ENCODE measurements around the gene DST.

DST gene

GRCh38 chr6:56552187-56553130 lies 90.2 kb downstream of the DST start:
- DNase-seq (ENCODE audit: low spot score in 2 of 2) = no peak
- no peak for ATAC-seq (ENCODE audit: low read depth)
- H3K36me3 Mint-ChIP-seq = no peaks in the 10 kb centered on the region
- H3K4me3 Mint-ChIP-seq = no peak overlapping the region
- H3K27ac Mint-ChIP-seq = no peak overlapping the region
- no peaks in the 10 kb centered on the region for H3K27me3 Mint-ChIP-seq
- no peaks in the 10 kb centered on the region for H3K9me3 Mint-ChIP-seq
- no peaks in the 10 kb centered on the region for H3K4me1 Mint-ChIP-seq

- Mint-ChIP-seq H3K4me3 (no peak overlapping the region), H3K4me1 (no peaks in the 10 kb centered on the region), H3K27me3 (no peaks in the 10 kb centered on the region), H3K36me3 (no peaks in the 10 kb centered on the region), H3K27ac (no peak overlapping the region), H3K9me3 (no peaks in the 10 kb centered on the region)
- DNase-seq (ENCODE audit: low spot score in 2 of 2) = no peak
- ATAC-seq (ENCODE audit: low read depth) = no peak
Measured at GRCh38 chr6:56551409-56552120, 91.1 kb downstream of the DST start.

GRCh38 chr6:56550301-56550700 lies 92.4 kb downstream of the DST start:
- DNase-seq (ENCODE audit: low spot score in 2 of 2) (no peak), ATAC-seq (ENCODE audit: low read depth) (no peak)
- Mint-ChIP-seq H3K4me1 (no peaks in the 10 kb centered on the region), H3K36me3 (no peaks in the 10 kb centered on the region), H3K9me3 (no peaks in the 10 kb centered on the region), H3K27me3 (no peaks in the 10 kb centered on the region), H3K4me3 (no peak overlapping the region), H3K27ac (no peak overlapping the region)

GRCh38 chr6:56549014-56549413 lies 93.7 kb downstream of the DST start:
- DNase-seq (ENCODE audit: low spot score in 2 of 2) (no peak), ATAC-seq (ENCODE audit: low read depth) (no peak)
- H3K27me3 Mint-ChIP-seq = no peaks in the 10 kb centered on the region
- H3K4me3 Mint-ChIP-seq = no peak overlapping the region
- H3K27ac Mint-ChIP-seq = no peak overlapping the region
- no peaks in the 10 kb centered on the region for H3K4me1 Mint-ChIP-seq
- H3K9me3 Mint-ChIP-seq = no peaks in the 10 kb centered on the region
- no peaks in the 10 kb centered on the region for H3K36me3 Mint-ChIP-seq

DNA sequence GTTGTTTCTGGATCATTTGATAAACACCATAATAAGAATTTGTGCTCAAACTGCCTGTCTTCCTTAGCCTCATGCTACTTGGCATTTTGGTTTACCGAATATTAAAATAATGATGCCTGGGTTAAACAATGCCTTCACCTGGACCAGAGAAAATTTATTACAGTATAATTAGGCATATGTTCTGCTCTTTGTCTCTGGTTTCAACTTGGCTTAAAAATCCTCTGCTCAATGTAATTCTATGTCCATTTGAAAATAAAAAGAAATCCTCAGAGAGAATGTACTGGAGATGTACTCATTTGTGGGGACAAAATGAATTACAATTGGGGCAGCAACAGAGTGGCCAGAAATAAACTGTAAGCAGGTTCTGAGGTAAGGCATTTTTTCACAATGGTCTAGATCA lies 95.0 kb downstream of the DST start:
- no peaks in the 10 kb centered on the region for H3K27me3 Mint-ChIP-seq
- H3K4me1 Mint-ChIP-seq = no peaks in the 10 kb centered on the region
- DNase-seq (ENCODE audit: low spot score in 2 of 2) = no peak
- no peaks in the 10 kb centered on the region for H3K36me3 Mint-ChIP-seq
- no peaks in the 10 kb centered on the region for H3K9me3 Mint-ChIP-seq
- H3K4me3 Mint-ChIP-seq = no peak overlapping the region
- no peak overlapping the region for H3K27ac Mint-ChIP-seq
- ATAC-seq (ENCODE audit: low read depth) = no peak

DNA sequence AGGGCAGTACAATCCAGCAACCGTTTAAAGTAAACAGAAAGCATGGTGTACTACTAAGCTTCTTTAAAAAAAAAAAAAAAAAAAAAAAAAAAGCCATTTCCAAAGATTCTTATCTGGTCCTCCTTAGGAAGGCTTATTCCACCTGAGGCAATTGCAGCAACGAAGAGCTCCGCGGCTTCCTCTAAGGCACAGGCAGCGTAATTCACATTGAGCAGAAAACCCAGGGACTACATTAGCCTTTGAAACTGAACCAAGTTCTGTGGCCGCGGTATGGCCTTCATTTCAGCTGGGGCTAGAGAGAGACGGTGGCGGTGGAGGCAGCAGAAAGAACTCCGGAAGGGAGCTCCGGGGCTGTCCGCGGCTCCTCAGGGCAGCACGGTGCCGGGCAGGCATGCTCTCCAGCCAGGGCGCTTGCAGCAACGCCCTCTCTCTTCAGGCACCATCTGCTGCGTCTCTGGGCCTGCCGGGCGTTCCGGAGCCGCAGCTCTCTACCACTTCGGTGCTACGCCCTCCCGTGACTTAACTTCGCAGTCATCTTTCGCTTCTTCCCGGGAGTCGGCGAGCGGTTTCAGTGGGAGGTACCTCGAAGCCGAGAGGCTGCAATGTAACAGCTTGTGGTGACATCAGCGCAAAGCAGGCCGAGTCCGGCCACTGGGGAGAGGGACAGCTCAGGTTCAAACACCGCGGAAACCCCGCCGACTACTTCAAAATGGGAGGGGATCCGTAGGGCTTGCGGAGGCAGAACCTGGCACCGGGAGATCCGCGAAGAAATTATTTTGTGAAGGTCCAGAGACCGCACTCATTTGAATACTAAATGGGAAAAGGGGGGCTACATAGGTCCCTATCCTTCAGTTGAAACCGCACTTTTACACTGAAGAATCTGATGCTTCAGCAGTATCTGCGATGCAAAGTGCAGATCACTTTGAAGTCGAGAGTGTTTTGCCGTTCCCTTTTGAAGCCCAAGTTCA lies 100.0 kb downstream of the DST start:
- no peak overlapping the region for H3K27ac Mint-ChIP-seq
- peak; percentile 23 to 38 for DNase-seq (ENCODE audit: low spot score in 2 of 2)
- H3K4me1 Mint-ChIP-seq = no peaks in the 10 kb centered on the region
- ATAC-seq (ENCODE audit: low read depth) = peak; percentile 84
- H3K36me3 Mint-ChIP-seq = no peaks in the 10 kb centered on the region
- H3K27me3 Mint-ChIP-seq = no peaks in the 10 kb centered on the region
- no peaks in the 10 kb centered on the region for H3K9me3 Mint-ChIP-seq
- no peak overlapping the region for H3K4me3 Mint-ChIP-seq

GRCh38 chr6:56541741-56542360 lies 100.8 kb downstream of the DST start:
- ATAC-seq (ENCODE audit: low read depth) (no peak), DNase-seq (ENCODE audit: low spot score in 2 of 2) (no peak)
- Mint-ChIP-seq H3K27ac (no peak overlapping the region), H3K27me3 (peaks cover 4% of the 10 kb centered on the region), H3K9me3 (no peaks in the 10 kb centered on the region), H3K36me3 (no peaks in the 10 kb centered on the region), H3K4me3 (no peak overlapping the region), H3K4me1 (no peaks in the 10 kb centered on the region)

GRCh38 chr6:56541030-56541600 lies 101.6 kb downstream of the DST start:
- DNase-seq (ENCODE audit: low spot score in 2 of 2) (no peak), ATAC-seq (ENCODE audit: low read depth) (peak; percentile 21)
- Mint-ChIP-seq H3K27me3 (peaks cover 4% of the 10 kb centered on the region), H3K36me3 (no peaks in the 10 kb centered on the region), H3K9me3 (no peaks in the 10 kb centered on the region), H3K27ac (no peak overlapping the region), H3K4me1 (no peaks in the 10 kb centered on the region), H3K4me3 (no peak overlapping the region)

DNA sequence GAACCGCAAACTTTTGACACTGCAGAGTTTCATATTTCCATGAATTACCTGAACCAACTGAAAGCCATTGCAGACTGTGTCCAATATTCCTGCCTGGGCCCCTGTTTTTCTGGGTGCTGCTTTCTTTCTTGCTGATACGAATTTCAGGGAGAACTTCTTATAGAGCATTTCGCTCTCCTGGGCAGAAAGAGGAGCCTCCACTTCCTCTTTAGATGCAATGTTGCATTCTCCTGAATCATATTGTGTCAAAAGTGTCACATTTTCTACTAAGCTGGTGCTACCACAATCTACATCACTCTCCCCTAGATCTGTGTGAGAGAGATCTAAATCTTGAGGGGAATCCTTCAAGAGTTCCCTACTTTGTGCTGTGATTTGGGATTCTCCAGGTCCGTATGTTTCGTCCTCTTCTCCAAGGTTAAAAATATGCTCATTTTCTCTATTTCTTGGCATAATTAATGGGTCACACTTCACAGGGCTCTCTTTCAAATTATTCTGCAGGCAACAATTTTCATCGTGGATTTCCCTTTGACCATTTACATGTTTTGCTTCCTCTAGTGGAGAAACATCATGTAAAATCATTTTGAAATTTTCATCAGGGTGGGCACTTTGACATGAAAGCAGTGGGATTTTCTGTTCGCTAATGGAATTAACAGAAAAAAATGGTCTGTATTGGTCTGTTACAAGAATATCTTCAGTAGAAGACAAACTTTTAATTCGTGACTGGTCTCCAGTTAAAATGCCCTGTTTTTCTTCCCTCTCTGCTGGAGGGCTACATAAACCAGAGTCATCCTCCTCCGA lies 102.3 kb downstream of the DST start:
- Mint-ChIP-seq H3K27me3 (peaks cover 4% of the 10 kb centered on the region), H3K4me3 (no peak overlapping the region), H3K36me3 (no peaks in the 10 kb centered on the region), H3K27ac (no peak overlapping the region), H3K4me1 (no peaks in the 10 kb centered on the region), H3K9me3 (no peaks in the 10 kb centered on the region)
- DNase-seq (ENCODE audit: low spot score in 2 of 2) (no peak), ATAC-seq (ENCODE audit: low read depth) (no peak)

- ATAC-seq (ENCODE audit: low read depth) (no peak), DNase-seq (ENCODE audit: low spot score in 2 of 2) (no peak)
- H3K27ac Mint-ChIP-seq = no peak overlapping the region
- no peaks in the 10 kb centered on the region for H3K36me3 Mint-ChIP-seq
- H3K4me3 Mint-ChIP-seq = no peak overlapping the region
- no peaks in the 10 kb centered on the region for H3K9me3 Mint-ChIP-seq
- peaks cover 4% of the 10 kb centered on the region for H3K27me3 Mint-ChIP-seq
- no peaks in the 10 kb centered on the region for H3K4me1 Mint-ChIP-seq
Measured at GRCh38 chr6:56539527-56540105, 103.1 kb downstream of the DST start.

GRCh38 chr6:56538851-56539250 lies 103.8 kb downstream of the DST start:
- H3K27me3 Mint-ChIP-seq = peaks cover 4% of the 10 kb centered on the region
- DNase-seq (ENCODE audit: low spot score in 2 of 2) (no peak), ATAC-seq (ENCODE audit: low read depth) (no peak)
- H3K9me3 Mint-ChIP-seq = no peaks in the 10 kb centered on the region
- no peak overlapping the region for H3K4me3 Mint-ChIP-seq
- no peaks in the 10 kb centered on the region for H3K4me1 Mint-ChIP-seq
- no peaks in the 10 kb centered on the region for H3K36me3 Mint-ChIP-seq
- H3K27ac Mint-ChIP-seq = no peak overlapping the region

DNA sequence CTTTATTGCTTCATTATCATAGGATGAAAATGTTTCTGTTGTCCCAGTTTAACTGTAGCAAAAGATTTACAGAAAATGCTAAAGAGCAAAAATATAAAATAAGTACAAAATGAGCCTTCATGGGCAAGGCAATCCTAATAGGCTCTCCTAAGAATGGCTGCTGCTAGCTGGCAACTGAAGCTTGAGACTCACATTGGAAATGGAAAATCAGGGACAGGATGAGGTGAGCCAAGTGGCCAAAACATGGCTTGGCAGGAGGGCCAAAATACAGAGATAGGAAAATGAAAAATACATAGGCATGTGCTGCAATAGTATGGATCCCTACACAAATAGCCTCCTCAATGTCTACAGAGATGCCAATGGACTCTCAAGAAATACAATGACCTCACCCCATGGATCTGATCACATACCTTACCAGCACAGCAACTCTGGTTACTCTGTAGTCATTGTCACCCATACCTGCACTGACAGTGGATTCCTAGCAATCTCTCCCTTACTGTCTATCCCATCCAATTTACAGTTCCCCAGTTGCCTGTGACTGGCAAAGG lies 105.4 kb downstream of the DST start:
- peaks cover 4% of the 10 kb centered on the region for H3K27me3 Mint-ChIP-seq
- H3K4me3 Mint-ChIP-seq = no peak overlapping the region
- ATAC-seq (ENCODE audit: low read depth) (no peak), DNase-seq (ENCODE audit: low spot score in 2 of 2) (no peak)
- H3K36me3 Mint-ChIP-seq = no peaks in the 10 kb centered on the region
- no peaks in the 10 kb centered on the region for H3K4me1 Mint-ChIP-seq
- H3K9me3 Mint-ChIP-seq = no peaks in the 10 kb centered on the region
- H3K27ac Mint-ChIP-seq = no peak overlapping the region
